Left lung (tissue), 10 donors: ENCODE data around the gene MYO18A. TPM values are rescaled to one million over a fixed set of nuclear protein-coding genes. Genes with fewer than 3 reads are reported as not detected.

Experiments used
- ATAC-seq: fragments of 200-7000 bp; cut with Tn5 transposase; one replicate; pipeline ENCODE4 v1.9.1; 2020; ENCODE audit warnings: moderate library complexity
- DNase-seq, 4 donors: peaks; one replicate each; pipeline ENCODE4 v3.0.0-alpha.2; 2013 to 2020
- H3K27ac ChIP-seq, 2 donors: fragments of 200-600 bp; sonication (generic) in 1 of 2; one replicate each; pipeline versions ENCODE4 v1.5.0 to v1.8.0; 2020 to 2021
- H3K27me3 ChIP-seq, 2 donors: fragments of 200-600 bp; sonication (generic) in 1 of 2; one replicate each; pipeline versions ENCODE4 v1.5.0 to v1.8.0; 2020 to 2021
- H3K36me3 ChIP-seq, 2 donors: fragments of 200-600 bp; sonication (generic) in 1 of 2; one replicate each; pipeline versions ENCODE4 v1.5.0 to v1.8.0; 2020 to 2021
- H3K4me1 ChIP-seq, 2 donors: fragments of 200-600 bp; one replicate each; pipeline ENCODE4 v1.8.0; 2021
- H3K4me3 ChIP-seq, 2 donors: fragments of 200-600 bp; sonication (generic) in 1 of 2; one replicate each; pipeline versions ENCODE4 v1.5.0 to v1.8.0; 2020 to 2021; ENCODE audit warnings: mild to moderate bottlenecking in 1 of 2
- H3K9me3 ChIP-seq, 2 donors: fragments of 200-600 bp; sonication (generic) in 1 of 2; one replicate each; pipeline versions ENCODE4 v1.5.0 to v1.8.0; 2020 to 2021
- intact Hi-C, 2 donors: fragments of 100-400 bp; cut with DNase I; formaldehyde crosslinking; loops; one replicate each; pipeline versions ENCODE4 v1.11.2 to v1.14.2; 2022
- polyA plus RNA-seq, 6 donors: library from polyadenylated mRNA; unstranded; fragments of 120-200 nt; gene quantifications; one replicate each; pipeline ENCODE4 v1.2.1, GENCODE V29; 2013; ENCODE audit not compliant: insufficient read length in 6 of 6
- total RNA-seq, 2 donors: library from RNA; stranded (reverse); fragmentation: NEBNext Ultra II Directional; extraction: Animal tissue kit (Norgen Biotek cat#: 25700); gene quantifications; one replicate each; pipeline ENCODE4 v1.2.1, GENCODE V29; 2021
- TF ChIP-seq, protein P1 (sequence below), 2 donors: fragments of 200-600 bp; sonication (generic) in 1 of 2; IDR thresholded peaks; one replicate each; pipeline versions ENCODE4 v1.5.0 to v1.8.0; 2021; ENCODE audit warnings: antibody characterized with exemption in 2 of 2
- donor health status: DM: no; HTN: yes; CAD: no.
- donor health status: DM: no; HTN: no; CAD: no.

MYO18A gene
- total and polyA plus RNA-seq, 8 donors, result 37.0 to 58.3 (median 40.4) TPM

DNA sequence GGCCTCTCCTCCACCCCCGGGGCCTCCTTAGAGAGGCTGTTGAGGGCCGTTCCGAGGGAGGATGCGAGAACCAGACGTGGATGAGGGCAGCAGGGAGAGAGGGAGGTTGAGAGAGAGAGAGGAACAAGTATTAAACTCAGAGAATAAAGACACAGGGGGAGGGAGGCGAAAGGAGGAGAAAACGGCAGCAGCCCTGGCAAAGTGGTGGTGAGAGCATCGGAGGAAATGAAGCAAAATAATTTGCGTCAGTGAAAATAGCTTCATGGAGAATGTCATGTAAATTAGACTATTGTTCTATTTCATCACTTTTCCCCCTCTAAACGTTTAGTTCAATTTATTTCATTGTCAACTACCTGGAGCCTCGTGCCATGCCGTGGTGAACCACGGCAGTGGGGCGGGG is 99.2 kb downstream of the MYO18A start:
- Histone ChIP-seq H3K27me3 (no peaks in the 10 kb centered on the region), H3K27ac (no peak overlapping the region), H3K4me1 (no peaks in the 10 kb centered on the region), H3K36me3 (peaks cover 0 to 80% of the 10 kb centered on the region in 2 donors), H3K9me3 (no peaks in the 10 kb centered on the region), H3K4me3 (no peak overlapping the region)
- DNase-seq (no peak), ATAC-seq (no peak)
- TF ChIP-seq, protein P1, sequence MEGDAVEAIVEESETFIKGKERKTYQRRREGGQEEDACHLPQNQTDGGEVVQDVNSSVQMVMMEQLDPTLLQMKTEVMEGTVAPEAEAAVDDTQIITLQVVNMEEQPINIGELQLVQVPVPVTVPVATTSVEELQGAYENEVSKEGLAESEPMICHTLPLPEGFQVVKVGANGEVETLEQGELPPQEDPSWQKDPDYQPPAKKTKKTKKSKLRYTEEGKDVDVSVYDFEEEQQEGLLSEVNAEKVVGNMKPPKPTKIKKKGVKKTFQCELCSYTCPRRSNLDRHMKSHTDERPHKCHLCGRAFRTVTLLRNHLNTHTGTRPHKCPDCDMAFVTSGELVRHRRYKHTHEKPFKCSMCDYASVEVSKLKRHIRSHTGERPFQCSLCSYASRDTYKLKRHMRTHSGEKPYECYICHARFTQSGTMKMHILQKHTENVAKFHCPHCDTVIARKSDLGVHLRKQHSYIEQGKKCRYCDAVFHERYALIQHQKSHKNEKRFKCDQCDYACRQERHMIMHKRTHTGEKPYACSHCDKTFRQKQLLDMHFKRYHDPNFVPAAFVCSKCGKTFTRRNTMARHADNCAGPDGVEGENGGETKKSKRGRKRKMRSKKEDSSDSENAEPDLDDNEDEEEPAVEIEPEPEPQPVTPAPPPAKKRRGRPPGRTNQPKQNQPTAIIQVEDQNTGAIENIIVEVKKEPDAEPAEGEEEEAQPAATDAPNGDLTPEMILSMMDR (IDR thresholded peaks at IDR 0.05), result no peak
- intact Hi-C loops, result no loop called here

DNA sequence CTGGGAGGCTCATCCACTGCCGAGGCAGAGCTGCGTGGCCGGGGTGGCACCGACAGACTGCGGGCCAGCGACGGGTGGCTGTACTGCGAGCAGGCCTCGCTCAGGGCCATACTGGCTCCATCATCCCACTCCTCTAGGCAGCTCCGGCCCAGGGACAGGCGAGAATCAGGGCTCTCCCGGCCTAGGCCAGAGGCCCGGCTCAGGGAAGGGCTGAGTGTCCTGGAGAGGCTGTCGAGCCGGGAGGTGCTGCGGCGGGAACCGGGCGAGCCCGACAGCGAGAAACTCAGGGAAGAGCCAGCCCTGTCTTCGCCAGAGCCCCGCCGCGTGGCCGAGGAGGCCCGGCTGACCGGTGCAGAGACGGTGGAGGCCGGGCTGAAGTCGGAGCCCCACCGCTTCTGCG is 99.9 kb downstream of the MYO18A start:
- ATAC-seq (no peak), DNase-seq (peak in 1 of 4 donors; percentile 65)
- Histone ChIP-seq H3K9me3 (no peaks in the 10 kb centered on the region), H3K27me3 (no peaks in the 10 kb centered on the region), H3K36me3 (peaks cover 0 to 74% of the 10 kb centered on the region in 2 donors), H3K4me1 (no peaks in the 10 kb centered on the region), H3K4me3 (no peak overlapping the region), H3K27ac (no peak overlapping the region)
- TF ChIP-seq, protein P1 (IDR thresholded peaks at IDR 0.05), result no peak
- intact Hi-C loops, result no loop called here

DNA sequence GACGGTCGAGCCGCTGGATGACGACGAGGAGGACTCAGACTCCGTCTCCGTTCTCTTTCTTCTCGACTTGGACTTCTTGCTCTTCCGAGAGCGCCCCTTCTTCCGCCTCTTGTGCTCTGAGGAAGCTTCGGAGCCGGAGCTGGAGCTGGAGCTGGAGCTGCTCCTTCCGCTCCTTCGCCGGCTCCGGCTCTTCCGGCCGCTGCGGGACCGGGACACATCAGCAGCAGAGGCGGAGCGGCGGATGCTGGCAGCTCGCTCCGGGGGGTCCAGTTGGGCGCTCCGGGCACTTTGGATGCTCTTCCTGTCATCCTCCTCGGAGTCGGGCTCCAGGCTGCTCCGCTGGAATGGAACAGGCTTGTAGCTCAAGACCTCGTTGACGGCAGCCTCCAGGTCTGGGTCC is 100.3 kb downstream of the MYO18A start:
- H3K27me3 ChIP-seq, result no peaks in the 10 kb centered on the region
- no peaks in the 10 kb centered on the region for H3K4me1 ChIP-seq
- intact Hi-C loops, result no loop called here
- H3K9me3 ChIP-seq, result no peaks in the 10 kb centered on the region
- TF ChIP-seq, protein P1 (IDR thresholded peaks at IDR 0.05), result no peak
- DNase-seq (no peak), ATAC-seq (no peak)
- no peak overlapping the region for H3K4me3 ChIP-seq
- peaks cover 0 to 69% of the 10 kb centered on the region in 2 donors for H3K36me3 ChIP-seq
- no peak overlapping the region for H3K27ac ChIP-seq

DNA sequence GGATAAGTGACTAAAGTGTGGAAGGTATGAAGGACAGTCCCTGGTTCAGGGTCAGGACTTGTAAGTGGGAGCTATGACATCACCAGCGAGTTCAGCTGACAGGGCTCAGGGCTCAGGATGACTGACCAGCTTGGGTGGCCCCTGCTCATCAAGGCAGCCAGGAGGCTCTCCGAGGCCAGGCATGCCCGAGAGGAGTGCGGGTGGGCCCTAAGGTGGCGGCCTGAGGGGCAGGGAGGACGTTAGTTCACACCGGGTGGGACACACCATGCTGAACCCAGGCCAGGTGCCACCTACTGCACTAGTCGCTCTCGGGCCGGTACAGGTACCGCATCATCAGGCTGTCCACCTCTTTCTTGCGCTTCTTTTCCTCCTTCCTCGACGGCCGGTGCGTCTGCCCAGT is 100.8 kb downstream of the MYO18A start:
- no peak for ATAC-seq
- Histone ChIP-seq H3K4me3 (no peak overlapping the region), H3K36me3 (peaks cover 0 to 67% of the 10 kb centered on the region in 2 donors), H3K27me3 (no peaks in the 10 kb centered on the region), H3K27ac (no peak overlapping the region), H3K9me3 (no peaks in the 10 kb centered on the region), H3K4me1 (no peaks in the 10 kb centered on the region)
- TF ChIP-seq, protein P1 (IDR thresholded peaks at IDR 0.05), result no peak
- DNase-seq, result peak in 1 of 4 donors; percentile 69
- intact Hi-C loops, result no loop called here

DNA sequence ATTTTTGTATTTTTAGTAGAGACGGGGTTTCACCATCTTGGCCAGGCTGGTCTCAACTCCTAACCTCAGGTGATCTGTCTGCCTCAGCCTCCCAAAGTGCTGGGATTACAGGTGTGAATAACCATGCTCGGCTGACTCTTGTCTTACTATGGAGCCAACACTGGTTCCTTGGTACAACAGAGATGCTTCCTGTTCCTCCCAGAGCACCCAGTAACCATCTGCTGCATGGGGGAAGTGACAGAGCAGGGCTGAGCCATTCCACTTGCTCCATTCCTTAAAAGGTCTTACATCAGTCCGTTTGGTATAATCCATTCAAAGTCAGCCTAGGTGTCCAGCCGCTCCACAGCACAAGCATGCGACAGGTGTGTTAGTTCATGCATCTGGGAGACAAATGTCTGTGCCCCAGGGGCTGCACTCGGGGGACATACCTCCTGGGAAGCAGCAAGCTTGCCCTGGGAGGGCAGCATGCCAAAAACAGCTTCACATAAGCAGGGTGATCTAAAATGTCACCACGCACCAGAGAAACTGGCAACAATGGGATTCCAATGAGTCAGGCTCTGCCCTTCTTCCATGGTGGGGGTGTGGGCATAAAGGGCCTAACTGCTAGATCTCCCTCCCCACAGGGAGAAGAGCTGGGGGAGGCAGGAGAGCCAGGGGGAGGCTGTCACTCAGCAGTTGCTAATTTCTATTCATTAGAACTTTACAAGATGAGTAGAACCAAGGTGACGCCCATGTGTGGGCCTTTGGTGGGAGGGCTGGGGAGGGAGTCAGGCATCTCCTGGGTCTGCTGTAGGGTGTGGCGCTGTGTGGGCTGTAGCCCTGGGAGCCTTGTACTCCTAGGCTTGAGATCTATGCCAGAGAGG is 101.8 kb downstream of the MYO18A start:
- Histone ChIP-seq H3K27me3 (no peaks in the 10 kb centered on the region), H3K9me3 (no peaks in the 10 kb centered on the region), H3K36me3 (peaks cover 0 to 63% of the 10 kb centered on the region in 2 donors), H3K27ac (no peak overlapping the region), H3K4me3 (no peak overlapping the region), H3K4me1 (no peaks in the 10 kb centered on the region)
- intact Hi-C loops, result no loop called here
- TF ChIP-seq, protein P1 (IDR thresholded peaks at IDR 0.05), result no peak
- ATAC-seq, result no peak
- DNase-seq, result no peak
